Upper lobe of left lung (tissue), 6 donors: ENCODE measurements around the gene SEC14L2. TPM values are rescaled to one million over a fixed set of nuclear protein-coding genes. Genes with fewer than 3 reads are reported as not detected.

Experiments used
- ATAC-seq, 2 donors: fragments of 200-7000 bp; cut with Tn5 transposase; one replicate each; pipeline ENCODE4 v1.9.1; 2022; ENCODE audit warnings: mild to moderate bottlenecking in 2 of 2, moderate library complexity in 2 of 2; ENCODE audit not compliant: low FRiP score in 2 of 2
- DNase-seq, 2 donors: peaks; one replicate each; pipeline ENCODE4 v3.0.0-alpha.2; 2019 to 2020
- H3K27ac ChIP-seq, 4 donors: fragments of 200-600 bp; sonication (generic); one replicate each; pipeline ENCODE4 v1.5.1; 2016 to 2019
- H3K27me3 ChIP-seq, 4 donors: fragments of 200-600 bp; sonication (generic); one replicate each; pipeline ENCODE4 v1.5.1; 2017 to 2019
- H3K36me3 ChIP-seq, 4 donors: fragments of 200-600 bp; sonication (generic); one replicate each; pipeline ENCODE4 v1.5.1; 2016 to 2019
- H3K4me1 ChIP-seq, 4 donors: fragments of 200-600 bp; sonication (generic); one replicate each; pipeline ENCODE4 v1.5.1; 2018 to 2019
- H3K4me3 ChIP-seq, 4 donors: fragments of 200-600 bp; sonication (generic); one replicate each; pipeline ENCODE4 v1.5.1; 2017 to 2019; ENCODE audit warnings: mild to moderate bottlenecking in 2 of 4, moderate library complexity in 1 of 4
- H3K9me3 ChIP-seq, 4 donors: fragments of 200-600 bp; sonication (generic); one replicate each; pipeline ENCODE4 v1.5.1; 2018 to 2019
- EP300 ChIP-seq, 4 donors: sonication (generic); formaldehyde crosslinking; IDR thresholded peaks; one replicate each; pipeline ENCODE4 v1.5.1; 2017; ENCODE audit warnings: antibody characterized with exemption in 4 of 4, control low read depth in 2 of 4
- POLR2A ChIP-seq, 4 donors: fragments of 450-650 bp; IDR thresholded peaks; one replicate each; pipeline ENCODE4 v1.5.1; 2016 to 2017; ENCODE audit warnings: antibody characterized with exemption in 4 of 4, mild to moderate bottlenecking in 2 of 4
- POLR2AphosphoS5 ChIP-seq, 2 donors: sonication (generic); formaldehyde crosslinking; IDR thresholded peaks; one replicate each; pipeline ENCODE4 v1.5.1; 2017; ENCODE audit warnings: antibody characterized with exemption in 2 of 2
- WGBS, 2 donors: methylation state at CpG; one replicate each; pipeline ENCODE4 v1.1.5; 2017 to 2018; 5-methylcytosine and 5-hydroxymethylcytosine counted together
- total RNA-seq, 6 donors: library from RNA; depleted of rRNA in 4 of 6; stranded (reverse); fragments of >200 nt in 4 of 6; gene quantifications; one replicate each; pipeline versions ENCODE4 v1.1.0 to v1.2.1, GENCODE V29; 2016 to 2021
- TF ChIP-seq, protein P1 (sequence below), 6 experiments: fragments of 450-650 bp in 4 of 6; fragments of 200-600 bp in 2 of 6; sonication (generic) in 2 of 6; IDR thresholded peaks; one replicate each; pipeline ENCODE4 v1.5.1; 2016 to 2019; ENCODE audit warnings: antibody characterized with exemption in 6 of 6
- donor health status: DM: no; HTN: no; CAD: no; lungs with moderate emphysema.
- donor health status: DM: no; HTN: yes; CAD: no; lungs with severe emphysema.

SEC14L2 gene
- total RNA-seq, 6 donors from 2014 or later = 5.6 to 12.6 (median 8.4) TPM

DNA sequence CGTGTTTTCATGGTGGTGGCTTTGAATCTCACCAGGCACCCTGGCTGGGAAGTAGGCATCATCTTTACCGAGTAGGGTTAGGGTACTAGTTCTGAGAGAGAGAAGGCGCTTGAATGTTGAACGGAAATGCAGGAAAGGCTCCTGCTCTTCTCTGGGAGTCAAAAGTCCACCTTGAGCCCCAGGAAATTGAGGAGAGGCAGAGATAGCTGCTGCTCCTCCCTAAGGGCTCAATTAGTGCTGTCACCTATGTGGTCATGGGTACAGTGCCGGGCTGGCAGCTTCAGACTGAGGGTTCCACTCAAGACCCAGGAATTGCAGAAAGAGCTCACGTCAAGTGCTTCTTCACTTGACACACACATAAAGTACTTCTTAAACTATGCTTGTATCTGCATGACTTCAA, 38.3 kb upstream of the SEC14L2 start:
- TF ChIP-seq, protein P1, sequence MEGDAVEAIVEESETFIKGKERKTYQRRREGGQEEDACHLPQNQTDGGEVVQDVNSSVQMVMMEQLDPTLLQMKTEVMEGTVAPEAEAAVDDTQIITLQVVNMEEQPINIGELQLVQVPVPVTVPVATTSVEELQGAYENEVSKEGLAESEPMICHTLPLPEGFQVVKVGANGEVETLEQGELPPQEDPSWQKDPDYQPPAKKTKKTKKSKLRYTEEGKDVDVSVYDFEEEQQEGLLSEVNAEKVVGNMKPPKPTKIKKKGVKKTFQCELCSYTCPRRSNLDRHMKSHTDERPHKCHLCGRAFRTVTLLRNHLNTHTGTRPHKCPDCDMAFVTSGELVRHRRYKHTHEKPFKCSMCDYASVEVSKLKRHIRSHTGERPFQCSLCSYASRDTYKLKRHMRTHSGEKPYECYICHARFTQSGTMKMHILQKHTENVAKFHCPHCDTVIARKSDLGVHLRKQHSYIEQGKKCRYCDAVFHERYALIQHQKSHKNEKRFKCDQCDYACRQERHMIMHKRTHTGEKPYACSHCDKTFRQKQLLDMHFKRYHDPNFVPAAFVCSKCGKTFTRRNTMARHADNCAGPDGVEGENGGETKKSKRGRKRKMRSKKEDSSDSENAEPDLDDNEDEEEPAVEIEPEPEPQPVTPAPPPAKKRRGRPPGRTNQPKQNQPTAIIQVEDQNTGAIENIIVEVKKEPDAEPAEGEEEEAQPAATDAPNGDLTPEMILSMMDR (IDR thresholded peaks at IDR 0.05) = no peak
- TF ChIP-seq EP300 (IDR thresholded peaks at IDR 0.05) (no peak), POLR2AphosphoS5 (IDR thresholded peaks at IDR 0.05) (no peak), POLR2A (IDR thresholded peaks at IDR 0.05) (no peak)
- WGBS, 2 donors = 87 to 96% methylated on average over 6 of the region's 6 CpGs
- Histone ChIP-seq H3K27ac (no peak overlapping the region), H3K36me3 (peaks cover 0 to 3% (median 0%) of the 10 kb centered on the region in 4 donors), H3K9me3 (no peaks in the 10 kb centered on the region), H3K4me1 (peaks cover 30 to 36% (median 31%) of the 10 kb centered on the region in 4 donors), H3K27me3 (no peaks in the 10 kb centered on the region), H3K4me3 (no peak overlapping the region)
- DNase-seq (no peak), ATAC-seq (no peak)

DNA sequence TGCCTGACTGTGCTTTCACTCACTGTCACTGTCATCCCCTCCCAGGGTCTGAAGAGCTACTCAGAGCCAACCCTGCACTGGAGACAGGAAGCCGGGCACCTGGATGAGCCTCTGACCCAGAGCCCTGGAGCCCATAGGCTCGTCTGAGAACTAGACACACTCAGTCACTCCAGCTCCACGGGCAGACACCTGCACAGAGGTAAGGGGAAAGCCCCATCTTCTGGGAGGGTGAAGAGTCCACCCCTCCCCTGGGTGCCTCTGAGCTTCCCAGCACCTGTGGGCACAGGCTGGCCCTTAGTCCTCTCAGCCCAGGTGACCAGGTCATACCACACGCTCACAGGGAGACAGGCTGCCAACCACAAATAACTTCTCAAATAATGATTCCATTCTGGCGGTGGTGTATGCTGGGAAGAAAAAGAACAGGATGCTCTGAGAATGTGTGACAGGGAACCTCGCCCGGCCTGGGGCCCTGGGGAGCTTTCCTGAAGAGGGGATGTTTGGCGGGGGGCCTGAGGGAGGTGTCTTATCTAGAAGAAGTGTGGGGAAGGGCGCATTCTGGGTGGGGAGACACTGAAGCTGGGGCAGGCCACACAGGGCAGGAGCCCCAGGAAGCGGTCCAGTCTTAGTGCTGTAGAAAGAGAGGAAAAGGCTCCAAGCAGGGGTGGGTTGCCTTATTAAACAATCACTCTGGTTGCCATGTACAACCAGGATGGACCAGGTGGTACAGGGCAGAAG, 34.7 kb upstream of the SEC14L2 start:
- Histone ChIP-seq H3K36me3 (peaks cover 0 to 8% (median 2%) of the 10 kb centered on the region in 4 donors), H3K9me3 (no peaks in the 10 kb centered on the region), H3K4me3 (no peak overlapping the region), H3K27me3 (no peaks in the 10 kb centered on the region), H3K27ac (no peak overlapping the region), H3K4me1 (peaks cover 4 to 9% (median 5%) of the 10 kb centered on the region in 4 donors)
- DNase-seq = peak in 1 of 2 donors; percentile 9
- 80 to 83% methylated on average over 7 to 10 of the region's 10 CpGs for WGBS, 2 donors
- no peak for TF ChIP-seq POLR2AphosphoS5 (IDR thresholded peaks at IDR 0.05)
- TF ChIP-seq, protein P1 (IDR thresholded peaks at IDR 0.05) = no peak
- TF ChIP-seq EP300 (IDR thresholded peaks at IDR 0.05) = no peak
- TF ChIP-seq POLR2A (IDR thresholded peaks at IDR 0.05) = no peak
- no peak for ATAC-seq

GRCh38 chr22:30362651-30363281, 34.1 kb upstream of the SEC14L2 start:
- 74 to 83% methylated on average over 6 to 7 of the region's 7 CpGs for WGBS, 2 donors
- H3K4me3 ChIP-seq = no peak overlapping the region
- peaks cover 0 to 8% (median 2%) of the 10 kb centered on the region in 4 donors for H3K36me3 ChIP-seq
- no peaks in the 10 kb centered on the region for H3K27me3 ChIP-seq
- no peak overlapping the region for H3K27ac ChIP-seq
- no peak for TF ChIP-seq POLR2AphosphoS5 (IDR thresholded peaks at IDR 0.05)
- TF ChIP-seq POLR2A (IDR thresholded peaks at IDR 0.05) = no peak
- TF ChIP-seq, protein P1 (IDR thresholded peaks at IDR 0.05) = no peak
- no peak for TF ChIP-seq EP300 (IDR thresholded peaks at IDR 0.05)
- peaks cover 0 to 2% (median under 1%) of the 10 kb centered on the region in 4 donors for H3K4me1 ChIP-seq
- ATAC-seq = no peak
- DNase-seq = no peak
- H3K9me3 ChIP-seq = no peaks in the 10 kb centered on the region

DNA sequence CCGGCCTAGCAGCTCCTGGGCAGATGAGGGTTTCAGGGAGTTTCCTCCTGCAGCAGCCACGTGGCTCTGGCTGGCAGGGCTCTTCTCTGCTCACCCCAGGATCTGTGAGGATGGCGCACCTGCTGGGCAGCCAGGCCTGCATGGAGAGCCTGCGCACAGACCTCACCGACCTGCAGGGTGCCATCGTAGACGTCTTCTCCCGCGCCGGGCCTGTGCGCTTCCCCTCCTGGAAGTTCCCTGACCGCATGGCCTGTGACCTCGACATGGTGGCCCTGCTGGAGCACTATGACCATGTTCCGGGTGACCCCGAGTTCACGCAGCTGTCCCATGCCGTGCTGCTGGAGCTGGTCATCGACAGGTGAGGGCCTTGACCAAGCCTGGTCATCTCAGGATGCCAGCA, 30.9 kb upstream of the SEC14L2 start:
- Histone ChIP-seq H3K4me3 (no peak overlapping the region), H3K27ac (no peak overlapping the region), H3K9me3 (no peaks in the 10 kb centered on the region), H3K27me3 (no peaks in the 10 kb centered on the region), H3K4me1 (no peaks in the 10 kb centered on the region), H3K36me3 (peaks cover 0 to 8% (median 2%) of the 10 kb centered on the region in 4 donors)
- TF ChIP-seq POLR2A (IDR thresholded peaks at IDR 0.05) (no peak), POLR2AphosphoS5 (IDR thresholded peaks at IDR 0.05) (no peak), EP300 (IDR thresholded peaks at IDR 0.05) (no peak)
- TF ChIP-seq, protein P1 (IDR thresholded peaks at IDR 0.05) = no peak
- peak in 1 of 2 donors; percentile 78 for DNase-seq
- no peak for ATAC-seq
- WGBS, 2 donors = 89 to 97% methylated on average over 6 to 11 of the region's 18 CpGs
